Measurements from ENCODE around the gene ARPC1B.
"Not testable (repeated sequence)": the region's sequence is repeated elsewhere in the genome, so short reads cannot be mapped to it uniquely, and the experiment has no call there.

The ARPC1B gene

GRCh38 chr7:99424932-99425730 lies 50.6 kb downstream of the ARPC1B start:
- H3K4me3 Mint-ChIP-seq: no peak overlapping the region
- H3K27ac Mint-ChIP-seq: no peak overlapping the region
- TF ChIP-seq CTCF (IDR thresholded peaks at IDR 0.05; ENCODE audit: unreplicated experiment in 3 of 3): no peak
- no peaks in the 10 kb centered on the region for H3K27me3 Mint-ChIP-seq (ENCODE audit: low read depth)
- peaks cover 49% of the 10 kb centered on the region for H3K36me3 Mint-ChIP-seq (ENCODE audit: low read depth)
- no peaks in the 10 kb centered on the region for H3K4me1 Mint-ChIP-seq
- no peaks in the 10 kb centered on the region for H3K9me3 Mint-ChIP-seq

- TF ChIP-seq CTCF (IDR thresholded peaks at IDR 0.05; ENCODE audit: unreplicated experiment in 3 of 3): no peak
- Mint-ChIP-seq H3K36me3 (ENCODE audit: low read depth) (peaks cover 50% of the 10 kb centered on the region), H3K27me3 (ENCODE audit: low read depth) (no peaks in the 10 kb centered on the region), H3K4me3 (no peak overlapping the region), H3K9me3 (no peaks in the 10 kb centered on the region), H3K27ac (no peak overlapping the region), H3K4me1 (no peaks in the 10 kb centered on the region)
Measured at GRCh38 chr7:99428972-99429566, 54.5 kb downstream of the ARPC1B start.

GRCh38 chr7:99429756-99430155 lies 55.2 kb downstream of the ARPC1B start:
- Mint-ChIP-seq H3K4me1 (no peaks in the 10 kb centered on the region), H3K27ac (no peak overlapping the region), H3K9me3 (no peaks in the 10 kb centered on the region), H3K27me3 (ENCODE audit: low read depth) (no peaks in the 10 kb centered on the region), H3K36me3 (ENCODE audit: low read depth) (peaks cover 52% of the 10 kb centered on the region), H3K4me3 (no peak overlapping the region)
- no peak for TF ChIP-seq CTCF (IDR thresholded peaks at IDR 0.05; ENCODE audit: unreplicated experiment in 3 of 3)

- not testable (repeated sequence) for H3K9me3 Mint-ChIP-seq; H3K4me1 Mint-ChIP-seq; H3K27me3 Mint-ChIP-seq (ENCODE audit: low read depth); H3K4me3 Mint-ChIP-seq
- Mint-ChIP-seq H3K27ac (peak overlapping the region in 1 of 3 experiments; percentile 48), H3K36me3 (ENCODE audit: low read depth) (peaks cover 42% of the 10 kb centered on the region)
Measured at GRCh38 chr7:99431756-99432540, 57.4 kb downstream of the ARPC1B start.

GRCh38 chr7:99433158-99433557 lies 58.6 kb downstream of the ARPC1B start:
- no peak for TF ChIP-seq CTCF (IDR thresholded peaks at IDR 0.05; ENCODE audit: unreplicated experiment in 3 of 3)
- Mint-ChIP-seq H3K4me3 (no peak overlapping the region), H3K4me1 (no peaks in the 10 kb centered on the region), H3K27me3 (ENCODE audit: low read depth) (no peaks in the 10 kb centered on the region), H3K36me3 (ENCODE audit: low read depth) (peaks cover 37% of the 10 kb centered on the region), H3K9me3 (no peaks in the 10 kb centered on the region), H3K27ac (no peak overlapping the region)

- H3K9me3 Mint-ChIP-seq: no peaks in the 10 kb centered on the region
- H3K4me3 Mint-ChIP-seq: peak overlapping the region; percentile 97 to 100 (median 99)
- peaks cover 23% of the 10 kb centered on the region for H3K36me3 Mint-ChIP-seq (ENCODE audit: low read depth)
- H3K27me3 Mint-ChIP-seq (ENCODE audit: low read depth): no peaks in the 10 kb centered on the region
- TF ChIP-seq CTCF (IDR thresholded peaks at IDR 0.05; ENCODE audit: unreplicated experiment in 3 of 3): no peak
- peak overlapping the region; percentile 76 to 92 (median 92) for H3K27ac Mint-ChIP-seq
- peaks cover 26% of the 10 kb centered on the region for H3K4me1 Mint-ChIP-seq
Measured at GRCh38 chr7:99437946-99438572, 63.5 kb downstream of the ARPC1B start.
